Muscle layer of colon (tissue), 2 donors: Measurements from ENCODE around the gene WHAMM.

ENCODE experiments used
- H3K27ac ChIP-seq: one replicate; pipeline ENCODE4 v1.7.0; 2013; ENCODE audit warnings: low read depth, mild to moderate bottlenecking, low read length, moderate library complexity
- H3K27me3 ChIP-seq, 2 donors: one replicate each; pipeline ENCODE4 v1.7.0; 2013; ENCODE audit warnings: low read length in 2 of 2, mild to moderate bottlenecking in 2 of 2; ENCODE audit not compliant: insufficient read depth in 2 of 2, control insufficient read depth in 1 of 2
- H3K36me3 ChIP-seq: one replicate; pipeline ENCODE4 v1.7.0; 2013; ENCODE audit warnings: mild to moderate bottlenecking, low read length; ENCODE audit not compliant: insufficient read depth
- H3K4me1 ChIP-seq: one replicate; pipeline ENCODE4 v1.7.0; 2013; ENCODE audit warnings: mild to moderate bottlenecking, low read length; ENCODE audit not compliant: insufficient read depth
- H3K4me3 ChIP-seq, 2 donors: one replicate each; pipeline ENCODE4 v1.7.0; 2013; ENCODE audit warnings: low read length in 2 of 2, low read depth in 1 of 2, mild to moderate bottlenecking in 1 of 2, moderate library complexity in 1 of 2
- H3K9ac ChIP-seq: one replicate; pipeline ENCODE4 v1.7.0; 2013; ENCODE audit warnings: low read length
- H3K9me3 ChIP-seq: one replicate; pipeline ENCODE4 v1.7.0; 2013; ENCODE audit warnings: mild to moderate bottlenecking, low read length
- donor health status: abdominal sarcoma.
- donor health status: Adenocarcinoma of cecum.

Gene WHAMM

DNA sequence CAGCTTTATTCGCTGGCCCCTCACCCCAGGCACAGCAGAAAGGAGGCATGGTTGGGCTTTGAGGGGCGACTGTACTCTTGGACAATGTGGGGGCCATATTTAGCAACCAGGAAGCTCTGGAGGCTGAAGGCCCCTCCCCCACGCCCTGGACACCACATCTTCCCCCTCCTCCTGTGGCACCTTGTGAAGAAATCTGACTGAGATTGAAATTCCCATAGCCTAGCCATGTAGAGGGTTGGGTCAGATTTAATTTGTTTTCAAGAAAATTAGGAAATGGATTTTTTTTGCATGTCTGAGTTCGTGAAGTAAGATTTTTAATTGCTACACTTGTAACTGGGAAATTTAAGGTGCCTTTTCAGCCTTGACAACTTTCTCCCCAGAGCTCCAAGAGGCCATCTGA, 28.1 kb upstream of the WHAMM start:
- no peaks in the 10 kb centered on the region for H3K27me3 ChIP-seq
- H3K36me3 ChIP-seq = no peaks in the 10 kb centered on the region
- no peak overlapping the region for H3K4me3 ChIP-seq
- no peaks in the 10 kb centered on the region for H3K9me3 ChIP-seq
- no peaks in the 10 kb centered on the region for H3K4me1 ChIP-seq
- no peak overlapping the region for H3K27ac ChIP-seq
- H3K9ac ChIP-seq = no peak overlapping the region

DNA sequence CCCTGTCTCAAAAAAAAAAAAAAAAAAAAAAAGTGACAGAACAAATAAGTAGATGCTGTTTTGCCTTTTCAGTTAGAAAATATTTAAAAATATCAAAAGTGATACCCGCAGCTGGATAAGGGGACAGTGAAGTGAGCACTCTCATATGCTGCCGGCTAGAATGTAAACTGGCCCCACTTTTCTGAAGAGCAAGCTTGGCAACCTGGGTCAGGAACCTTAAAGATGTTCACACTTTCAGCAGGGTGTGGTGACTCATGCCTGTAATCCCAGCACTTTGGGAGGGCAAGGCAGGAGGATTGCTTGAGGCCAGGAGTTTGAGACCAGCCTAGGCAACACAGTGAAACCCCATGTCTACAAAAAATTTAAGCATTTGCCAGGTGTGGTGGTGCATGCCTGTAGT, 20.9 kb upstream of the WHAMM start:
- no peak overlapping the region for H3K9ac ChIP-seq
- H3K4me3 ChIP-seq = no peak overlapping the region
- no peaks in the 10 kb centered on the region for H3K4me1 ChIP-seq
- H3K27ac ChIP-seq = no peak overlapping the region
- H3K27me3 ChIP-seq = no peaks in the 10 kb centered on the region
- H3K36me3 ChIP-seq = no peaks in the 10 kb centered on the region
- H3K9me3 ChIP-seq = no peaks in the 10 kb centered on the region

GRCh38 chr15:82789491-82789890, 19.9 kb upstream of the WHAMM start:
- Histone ChIP-seq H3K4me3 (no peak overlapping the region), H3K9ac (no peak overlapping the region), H3K36me3 (no peaks in the 10 kb centered on the region), H3K27me3 (no peaks in the 10 kb centered on the region), H3K9me3 (no peaks in the 10 kb centered on the region), H3K27ac (no peak overlapping the region), H3K4me1 (no peaks in the 10 kb centered on the region)

GRCh38 chr15:82790321-82790720, 19.1 kb upstream of the WHAMM start:
- H3K4me1 ChIP-seq = no peaks in the 10 kb centered on the region
- H3K9ac ChIP-seq = no peak overlapping the region
- no peak overlapping the region for H3K4me3 ChIP-seq
- H3K36me3 ChIP-seq = no peaks in the 10 kb centered on the region
- H3K27me3 ChIP-seq = no peaks in the 10 kb centered on the region
- H3K27ac ChIP-seq = no peak overlapping the region
- H3K9me3 ChIP-seq = no peaks in the 10 kb centered on the region

DNA sequence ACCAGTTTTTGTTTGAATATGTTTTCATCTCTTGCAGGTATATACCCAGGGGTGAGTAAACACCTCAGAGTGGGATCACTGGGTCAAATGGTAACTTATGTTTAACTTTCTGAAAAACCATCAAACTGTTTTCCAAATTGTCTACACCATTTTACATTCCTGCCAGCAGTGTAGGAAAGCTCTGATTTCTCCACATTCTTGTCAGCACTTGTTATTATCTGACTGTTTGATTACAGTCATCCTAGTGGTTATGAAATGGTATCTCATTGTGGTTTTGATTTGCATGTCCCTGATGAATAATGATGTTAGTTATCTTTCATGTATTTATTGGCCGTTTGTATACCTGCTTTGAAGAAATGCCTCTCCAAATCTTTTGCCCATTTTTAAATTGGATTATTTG, 17.4 kb upstream of the WHAMM start:
- H3K27me3 ChIP-seq = no peaks in the 10 kb centered on the region
- H3K9ac ChIP-seq = no peak overlapping the region
- no peaks in the 10 kb centered on the region for H3K4me1 ChIP-seq
- no peaks in the 10 kb centered on the region for H3K36me3 ChIP-seq
- no peaks in the 10 kb centered on the region for H3K9me3 ChIP-seq
- no peak overlapping the region for H3K4me3 ChIP-seq
- no peak overlapping the region for H3K27ac ChIP-seq

- Histone ChIP-seq H3K27me3 (no peaks in the 10 kb centered on the region), H3K9me3 (no peaks in the 10 kb centered on the region), H3K4me1 (no peaks in the 10 kb centered on the region), H3K27ac (no peak overlapping the region), H3K4me3 (no peak overlapping the region), H3K36me3 (no peaks in the 10 kb centered on the region), H3K9ac (no peak overlapping the region)
These were observed 15.7 kb upstream of the WHAMM start for GRCh38 chr15:82793737-82794136.

GRCh38 chr15:82798104-82798503, 11.3 kb upstream of the WHAMM start:
- H3K9me3 ChIP-seq = no peaks in the 10 kb centered on the region

GRCh38 chr15:82798531-82799166, 10.8 kb upstream of the WHAMM start:
- Histone ChIP-seq H3K9me3 (no peaks in the 10 kb centered on the region), H3K27me3 (no peaks in the 10 kb centered on the region), H3K9ac (no peak overlapping the region), H3K36me3 (no peaks in the 10 kb centered on the region), H3K27ac (no peak overlapping the region), H3K4me1 (no peaks in the 10 kb centered on the region), H3K4me3 (no peak overlapping the region)

More at GRCh38 chr15:82798104-82798503, 11.3 kb upstream of the WHAMM start:
- Histone ChIP-seq H3K36me3 (no peaks in the 10 kb centered on the region), H3K9ac (no peak overlapping the region), H3K27me3 (no peaks in the 10 kb centered on the region), H3K27ac (no peak overlapping the region), H3K4me3 (no peak overlapping the region), H3K4me1 (no peaks in the 10 kb centered on the region)

- H3K27ac ChIP-seq = no peak overlapping the region
- no peaks in the 10 kb centered on the region for H3K9me3 ChIP-seq
These were observed 10.1 kb upstream of the WHAMM start for GRCh38 chr15:82799183-82799841.

GRCh38 chr15:82802497-82802896, 6.9 kb upstream of the WHAMM start:
- Histone ChIP-seq H3K4me3 (no peak overlapping the region), H3K36me3 (no peaks in the 10 kb centered on the region), H3K27ac (no peak overlapping the region), H3K4me1 (no peaks in the 10 kb centered on the region), H3K9me3 (no peaks in the 10 kb centered on the region), H3K27me3 (no peaks in the 10 kb centered on the region), H3K9ac (no peak overlapping the region)

More at GRCh38 chr15:82799183-82799841, 10.1 kb upstream of the WHAMM start:
- Histone ChIP-seq H3K9ac (no peak overlapping the region), H3K27me3 (no peaks in the 10 kb centered on the region), H3K36me3 (no peaks in the 10 kb centered on the region), H3K4me1 (no peaks in the 10 kb centered on the region), H3K4me3 (no peak overlapping the region)

DNA sequence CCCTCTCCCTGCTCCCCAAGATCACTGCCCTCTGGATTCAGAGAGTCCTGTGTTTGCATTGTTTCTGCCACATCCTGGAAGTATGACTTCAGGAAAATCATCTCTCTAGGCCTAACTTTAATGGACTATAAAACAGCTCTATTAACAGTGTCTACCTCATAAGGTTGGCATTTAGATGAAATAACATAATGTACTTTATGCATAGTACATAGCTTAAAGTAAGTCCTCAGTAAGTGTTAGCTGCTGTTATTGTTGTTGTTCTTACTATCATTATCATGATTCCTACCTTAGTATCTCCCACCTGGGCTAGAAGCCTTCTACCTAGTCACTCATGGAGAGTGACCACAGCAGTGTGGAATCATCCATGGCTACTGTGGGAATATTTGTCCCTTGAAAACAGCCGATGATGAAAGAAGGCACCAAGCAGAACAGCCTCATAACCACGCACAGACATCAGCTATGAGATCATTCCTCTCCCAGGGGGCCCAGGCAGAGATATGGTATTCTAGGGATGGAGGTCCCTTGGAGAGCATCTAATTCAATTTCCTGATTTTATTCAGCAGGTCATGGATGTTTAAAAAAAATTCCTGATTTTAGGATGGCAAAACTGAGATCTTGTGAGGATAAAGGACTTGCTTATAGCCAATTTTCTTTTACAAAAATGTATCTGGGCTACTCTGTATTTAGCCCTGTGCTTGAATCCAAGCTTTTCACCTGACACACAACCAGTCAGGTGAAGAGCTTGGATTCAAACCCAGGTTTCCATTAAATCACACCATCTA, 5.4 kb upstream of the WHAMM start:
- Histone ChIP-seq H3K36me3 (no peaks in the 10 kb centered on the region), H3K9me3 (no peaks in the 10 kb centered on the region), H3K27ac (no peak overlapping the region), H3K9ac (no peak overlapping the region), H3K4me1 (peaks cover 2% of the 10 kb centered on the region), H3K27me3 (no peaks in the 10 kb centered on the region), H3K4me3 (no peak overlapping the region)
